GM12878 (cell line): ENCODE measurements around the gene PHACTR1.

Experiments used
- ATF7 ChIP-seq: fragments of 450-650 bp; IDR thresholded peaks from 2 replicates; pipeline ENCODE4 v1.6.1; 2016; ENCODE audit warnings: low read depth, mild to moderate bottlenecking
- BACH1 ChIP-seq: fragments of 450-650 bp; IDR thresholded peaks from 2 replicates; pipeline ENCODE4 v1.6.1; 2017; ENCODE audit warnings: mild to moderate bottlenecking, borderline replicate concordance
- CHD1 ChIP-seq: IDR thresholded peaks from 2 replicates; pipeline ENCODE4 v1.6.1; 2012; ENCODE audit warnings: low read depth, low read length, improper control_type of control experiment
- CREM ChIP-seq: IDR thresholded peaks from 2 replicates; pipeline ENCODE4 v1.6.1; 2014; ENCODE audit warnings: antibody characterized with exemption, low read depth
- EP300 ChIP-seq, 2 experiments: fragments of 150-350 bp in 1 of 2; IDR thresholded peaks; 2 replicates each; pipeline ENCODE4 v1.6.1; 2011 to 2012; ENCODE audit warnings: low read depth in 2 of 2, low read length in 2 of 2, borderline replicate concordance in 1 of 2, improper control_type of control experiment in 1 of 2, inconsistent platforms in 1 of 2; ENCODE audit not compliant: control insufficient read depth in 1 of 2
- EZH2 ChIP-seq: IDR thresholded peaks from 2 replicates; pipeline ENCODE4 v1.6.1; 2012; ENCODE audit warnings: low read depth, mild to moderate bottlenecking, control low read depth, inconsistent platforms, low read length, borderline replicate concordance; ENCODE audit not compliant: control insufficient read depth
- HCFC1 ChIP-seq: fragments of 150-350 bp; IDR thresholded peaks from 2 replicates; pipeline ENCODE4 v1.6.1; 2014; ENCODE audit warnings: low read length
- JUNB ChIP-seq: IDR thresholded peaks from 2 replicates; pipeline ENCODE4 v1.6.1; 2016; ENCODE audit warnings: antibody characterized with exemption, mild to moderate bottlenecking
- JUND ChIP-seq: IDR thresholded peaks from 2 replicates; pipeline ENCODE4 v1.6.1; 2012; ENCODE audit warnings: low read depth, mild to moderate bottlenecking, low read length, improper control_type of control experiment, moderate library complexity
- POLR2AphosphoS5 ChIP-seq: IDR thresholded peaks from 2 replicates; pipeline ENCODE4 v1.6.1; 2011; ENCODE audit warnings: mild to moderate bottlenecking, low read length, inconsistent platforms
- RCOR1 ChIP-seq: conservative IDR thresholded peaks from 2 replicates; pipeline ENCODE4 v1.6.1; 2012; ENCODE audit warnings: low read depth, low read length, improper control_type of control experiment
- TAF1 ChIP-seq: IDR thresholded peaks from 2 replicates; pipeline ENCODE4 v1.6.1; 2011; ENCODE audit warnings: mild to moderate bottlenecking, low read depth, low read length, borderline replicate concordance
- TF ChIP-seq, protein P1 (sequence below), 3 experiments: IDR thresholded peaks in 2 of 3; conservative IDR thresholded peaks in 1 of 3; 2 replicates each; pipeline ENCODE4 v1.5.1; 2011; ENCODE audit warnings: low read depth in 3 of 3, low read length in 3 of 3, mild to moderate bottlenecking in 3 of 3, control low read depth in 2 of 3, moderate library complexity in 2 of 3, inconsistent platforms in 1 of 3, mixed read lengths in 1 of 3; ENCODE audit not compliant: control insufficient read depth in 2 of 3, insufficient read depth in 1 of 3; ENCODE audit errors: extremely low read depth in 1 of 3

DNA sequence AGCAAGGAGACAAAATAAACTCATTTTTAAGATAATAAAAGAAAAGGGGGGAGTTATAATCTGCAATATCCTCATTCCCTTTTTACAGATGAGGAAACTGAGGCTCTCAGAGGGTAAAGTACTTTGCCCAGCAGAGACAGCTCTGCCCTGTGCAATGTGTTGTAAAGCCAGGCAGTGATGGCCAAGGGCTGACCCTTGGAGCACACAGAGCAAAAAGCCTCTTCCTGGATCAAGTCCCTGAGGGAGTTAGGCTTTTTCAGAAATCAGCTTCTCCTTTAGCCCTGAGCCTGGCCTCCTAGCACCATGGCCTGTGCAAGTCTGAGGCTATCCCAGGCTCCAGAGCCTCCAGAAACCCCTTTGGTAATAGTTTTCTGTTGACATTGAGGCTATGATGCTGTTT lies 234.8 kb downstream of the PHACTR1 start:
- TF ChIP-seq TAF1 (no peak), EP300 (IDR thresholded peaks at IDR 0.05; ENCODE audit: borderline replicate concordance in 1 of 2, control insufficient read depth in 1 of 2, low read depth in 2 of 2, low read length in 2 of 2) (no peak), POLR2AphosphoS5 (no peak), JUND (no peak), CHD1 (no peak), CREM (no peak), JUNB (no peak), RCOR1 (no peak), BACH1 (no peak), EZH2 (no peak), ATF7 (no peak), HCFC1 (no peak)
- TF ChIP-seq, protein P1, sequence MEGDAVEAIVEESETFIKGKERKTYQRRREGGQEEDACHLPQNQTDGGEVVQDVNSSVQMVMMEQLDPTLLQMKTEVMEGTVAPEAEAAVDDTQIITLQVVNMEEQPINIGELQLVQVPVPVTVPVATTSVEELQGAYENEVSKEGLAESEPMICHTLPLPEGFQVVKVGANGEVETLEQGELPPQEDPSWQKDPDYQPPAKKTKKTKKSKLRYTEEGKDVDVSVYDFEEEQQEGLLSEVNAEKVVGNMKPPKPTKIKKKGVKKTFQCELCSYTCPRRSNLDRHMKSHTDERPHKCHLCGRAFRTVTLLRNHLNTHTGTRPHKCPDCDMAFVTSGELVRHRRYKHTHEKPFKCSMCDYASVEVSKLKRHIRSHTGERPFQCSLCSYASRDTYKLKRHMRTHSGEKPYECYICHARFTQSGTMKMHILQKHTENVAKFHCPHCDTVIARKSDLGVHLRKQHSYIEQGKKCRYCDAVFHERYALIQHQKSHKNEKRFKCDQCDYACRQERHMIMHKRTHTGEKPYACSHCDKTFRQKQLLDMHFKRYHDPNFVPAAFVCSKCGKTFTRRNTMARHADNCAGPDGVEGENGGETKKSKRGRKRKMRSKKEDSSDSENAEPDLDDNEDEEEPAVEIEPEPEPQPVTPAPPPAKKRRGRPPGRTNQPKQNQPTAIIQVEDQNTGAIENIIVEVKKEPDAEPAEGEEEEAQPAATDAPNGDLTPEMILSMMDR (IDR thresholded peaks at IDR 0.05 in 2 of 3, conservative IDR thresholded peaks at IDR 0.05 in 1 of 3; ENCODE audit: control insufficient read depth in 2 of 3, extremely low read depth in 1 of 3, insufficient read depth in 1 of 3, low read depth in 3 of 3, low read length in 3 of 3), result no peak
